A673 (cell line): ENCODE measurements around the gene LMBRD1.

ENCODE experiments used
- CTCF ChIP-seq: fragments of 300-800, 200-600 bp; sonication (generic); conservative IDR thresholded peaks from 2 replicates; pipeline ENCODE4 v1.5.1; 2017; ENCODE audit warnings: low read depth, mild to moderate bottlenecking, antibody characterized with exemption, low read length, moderate library complexity, mixed read lengths
- EZH2 ChIP-seq: fragments of 200-600 bp; sonication (generic); IDR thresholded peaks from 2 replicates; pipeline ENCODE4 v1.6.1; 2017; ENCODE audit warnings: borderline replicate concordance, low read depth, mild to moderate bottlenecking, mixed read lengths, antibody characterized with exemption, low read length; ENCODE audit not compliant: poor library complexity, severe bottlenecking

- no peak for TF ChIP-seq CTCF
- no peak for TF ChIP-seq EZH2
Measured at GRCh38 chr6:69816026-69816425, 19.2 kb upstream of the LMBRD1 start.
